Heart left ventricle (tissue), 16 donors: Measurements from ENCODE around the gene ARMCX2. TPM values are rescaled to one million over a fixed set of nuclear protein-coding genes. Genes with fewer than 3 reads are reported as not detected.
"Not testable (repeated sequence)": the region's sequence is repeated elsewhere in the genome, so short reads cannot be mapped to it uniquely, and the experiment has no call there.

ENCODE experiments used
- ATAC-seq, 4 donors: fragments of 200-7000 bp; cut with Tn5 transposase; one replicate each; pipeline ENCODE4 v1.9.1; 2020 to 2022; ENCODE audit warnings: moderate library complexity in 4 of 4, mild to moderate bottlenecking in 3 of 4, moderate number of reproducible peaks in 1 of 4
- DNase-seq, 5 donors: peaks; one replicate each; pipeline ENCODE4 v3.0.0-alpha.2; 2020
- H3K27ac ChIP-seq, 12 donors: fragments of 200-600 bp; sonication (generic) in 4 of 12; one replicate each; pipeline versions ENCODE4 v1.5.0 to v1.8.0; 2016 to 2022; ENCODE audit warnings: mild to moderate bottlenecking in 2 of 12
- H3K27me3 ChIP-seq, 9 donors: fragments of 200-600 bp; sonication (generic) in 2 of 9; one replicate each; pipeline versions ENCODE4 v1.5.1 to v1.8.0; 2016 to 2022; ENCODE audit warnings: mild to moderate bottlenecking in 3 of 9
- H3K36me3 ChIP-seq, 9 donors: fragments of 200-600 bp; sonication (generic) in 2 of 9; one replicate each; pipeline versions ENCODE4 v1.5.0 to v1.8.0; 2018 to 2022; ENCODE audit warnings: mild to moderate bottlenecking in 2 of 9
- H3K4me1 ChIP-seq, 12 donors: fragments of 200-600 bp; sonication (generic) in 4 of 12; one replicate each; pipeline versions ENCODE4 v1.5.0 to v1.8.0; 2016 to 2022; ENCODE audit warnings: mild to moderate bottlenecking in 3 of 12
- H3K4me3 ChIP-seq, 12 donors: fragments of 200-600 bp; sonication (generic) in 4 of 12; one replicate each; pipeline versions ENCODE4 v1.5.0 to v1.8.0; 2017 to 2022; ENCODE audit warnings: mild to moderate bottlenecking in 9 of 12, moderate library complexity in 4 of 12
- H3K9me3 ChIP-seq, 12 donors: fragments of 200-600 bp; sonication (generic) in 4 of 12; one replicate each; pipeline versions ENCODE4 v1.5.0 to v1.8.0; 2016 to 2022; ENCODE audit warnings: mild to moderate bottlenecking in 1 of 12
- CTCF ChIP-seq, 12 donors: fragments of 200-600 bp; sonication (generic) in 4 of 12; IDR thresholded peaks; one replicate each; pipeline versions ENCODE4 v1.5.0 to v1.8.0; 2018 to 2022; ENCODE audit warnings: antibody characterized with exemption in 12 of 12, mild to moderate bottlenecking in 5 of 12
- POLR2A ChIP-seq, 2 donors: fragments of 450-650 bp; IDR thresholded peaks; one replicate each; pipeline ENCODE4 v1.6.1; 2017; ENCODE audit warnings: antibody characterized with exemption in 2 of 2, mild to moderate bottlenecking in 2 of 2, moderate library complexity in 2 of 2
- WGBS, 4 donors: extraction: QIAGEN DNeasy Blood & Tissue Kit in 2 of 4; methylation state at CpG; one replicate each; pipeline versions ENCODE4 v1.1.5 to v1.1.7; 2013 to 2018; 5-methylcytosine and 5-hydroxymethylcytosine counted together
- intact Hi-C, 10 donors: fragments of 100-400 bp; cut with DNase I; formaldehyde crosslinking; loops; one replicate each; pipeline versions ENCODE4 v1.11.1 to v1.14.2; 2022
- polyA plus RNA-seq, 2 donors: library from polyadenylated mRNA; stranded (reverse); fragments of 200-250 nt; gene quantifications; one replicate each; pipeline ENCODE4 v1.2.3, GENCODE V29; 2013
- total RNA-seq, 9 donors: library from RNA; depleted of rRNA in 2 of 9; stranded (reverse); fragments of >200 nt in 2 of 9; fragmentation: NEBNext Ultra II Directional in 3 of 9; extraction: Animal tissue kit (Norgen Biotek cat#: 25700) in 3 of 9; gene quantifications; one replicate each; pipeline versions ENCODE4 v1.1.0 to v1.2.4, GENCODE V29; 2016 to 2023
- donor health status: ischemic (EF 13 %, LVEDD 7.1; RV severe dilation, severe dysfunction).
- donor health status: healthy with polysubstance abuse.
- donor health status: DM: no; HTN: yes; CAD: no.
- donor health status: DM: no; HTN: no; CAD: no.
- donor health status: ischemic (EF 25% LVEDD 6.9; RV normal size, moderate dysfunction).
- donor health status: ischemic (EF 25% LVEDD 5.7; RV mildly dilated, moderate dysfunction).
- donor health status: healthy.
- donor health status: DM: yes; HTN: yes; CAD: no.
- donor health status: ischemic (EF 35%, LVEDD 5.7; RV mildly dilated, moderate dysfunction).
- donor health status: nonischemic (EF 11% LVEDD 7.7; RV severe dilation, severe dysfunction).
- donor health status: DM: yes; HTN: yes; CAD: no.
- donor health status: PGD.
- donor health status: ischemic (EF 29% LVEDD 5.4; RV normal size, mild dysfunction).
- donor health status: nonischemic (EF 23%, LVEDD 6.1; RV moderate dilation, normal function).

ARMCX2 gene
- total and polyA plus RNA-seq, 11 donors: 14.0 to 45.4 (median 36.6) TPM

DNA sequence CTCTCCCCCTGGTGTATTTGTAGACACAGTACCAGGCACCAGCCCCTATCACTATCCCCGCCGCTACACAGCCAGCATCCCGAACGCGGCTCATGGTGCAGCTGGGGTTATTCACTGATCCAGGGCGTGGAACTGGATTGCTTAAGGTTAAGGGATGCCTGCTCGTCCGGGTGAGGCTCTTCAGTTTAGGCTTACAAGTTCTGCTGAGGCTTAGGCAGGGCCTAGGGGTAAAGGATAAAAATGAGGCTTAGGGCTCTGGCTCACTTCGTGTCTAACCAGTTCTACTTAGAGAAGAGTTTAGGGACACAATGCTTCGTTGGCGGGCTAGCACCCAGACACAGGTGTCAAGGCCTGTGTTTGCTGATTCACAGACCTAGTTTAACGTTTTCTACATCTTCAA is 2.2 kb downstream of the ARMCX2 start:
- intact Hi-C loops: no loop called here
- H3K4me1 ChIP-seq: peaks cover 0 to 7% (median 0%) of the 10 kb centered on the region in 12 donors
- 82 to 97% (median 90%) methylated on average over 12 of the region's 12 CpGs for WGBS, 4 donors
- no peaks in the 10 kb centered on the region for H3K9me3 ChIP-seq
- TF ChIP-seq POLR2A (IDR thresholded peaks at IDR 0.05) (no peak), CTCF (IDR thresholded peaks at IDR 0.05) (no peak)
- H3K27ac ChIP-seq: no peak overlapping the region
- no peak overlapping the region for H3K4me3 ChIP-seq
- peaks cover 0 to 15% (median 0%) of the 10 kb centered on the region in 9 donors for H3K27me3 ChIP-seq
- ATAC-seq (no peak), DNase-seq (no peak)
- peaks cover 0 to 13% (median 2%) of the 10 kb centered on the region in 9 donors for H3K36me3 ChIP-seq

DNA sequence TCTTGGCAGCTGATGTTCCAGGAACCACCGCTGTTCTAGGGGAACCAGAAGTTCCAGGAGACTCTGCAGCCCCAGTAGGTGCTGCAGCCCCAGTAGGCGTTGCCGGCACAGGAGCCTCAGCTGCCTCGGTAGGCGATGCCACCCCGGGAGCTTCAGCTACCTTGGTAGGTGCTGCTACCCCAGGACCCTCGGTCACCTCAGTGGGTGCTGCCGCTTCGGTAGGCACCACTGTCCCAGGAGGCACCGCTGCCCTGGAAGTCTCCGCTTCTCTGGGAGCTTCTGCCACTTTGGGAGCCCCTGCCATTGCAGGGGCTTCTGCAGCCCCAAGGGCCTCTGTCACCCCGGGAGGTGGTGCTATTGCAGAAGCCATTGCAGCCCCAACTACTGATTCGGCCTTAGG is 2.8 kb downstream of the ARMCX2 start:
- H3K36me3 ChIP-seq: peaks cover 0 to 13% (median 2%) of the 10 kb centered on the region in 9 donors
- no peaks in the 10 kb centered on the region for H3K9me3 ChIP-seq
- no peak overlapping the region for H3K27ac ChIP-seq
- ATAC-seq: no peak
- peak in 1 of 5 donors; percentile 24 for DNase-seq
- TF ChIP-seq POLR2A (IDR thresholded peaks at IDR 0.05) (no peak), CTCF (IDR thresholded peaks at IDR 0.05) (no peak)
- H3K27me3 ChIP-seq: peaks cover 0 to 15% (median 0%) of the 10 kb centered on the region in 9 donors
- WGBS, 4 donors: 74 to 93% (median 91%) methylated on average over 8 to 13 of the region's 13 CpGs
- H3K4me1 ChIP-seq: peaks cover 0 to 7% (median 0%) of the 10 kb centered on the region in 12 donors
- intact Hi-C loops: no loop called here
- no peak overlapping the region for H3K4me3 ChIP-seq

- H3K27ac ChIP-seq: no peak overlapping the region
- no peak for ATAC-seq
These were observed 4.1 kb downstream of the ARMCX2 start for GRCh38 chrX:101655534-101655933.

GRCh38 chrX:101647716-101648115 is 11.9 kb downstream of the ARMCX2 start:
- H3K27me3 ChIP-seq, H3K9me3 ChIP-seq, H3K4me3 ChIP-seq, ATAC-seq, DNase-seq, H3K4me1 ChIP-seq, H3K36me3 ChIP-seq, H3K27ac ChIP-seq, intact Hi-C loops: not testable (repeated sequence)

More at GRCh38 chrX:101655534-101655933, 4.1 kb downstream of the ARMCX2 start:
- H3K27me3 ChIP-seq: peaks cover 0 to 8% (median 0%) of the 10 kb centered on the region in 9 donors
- peaks cover 0 to 7% (median 0%) of the 10 kb centered on the region in 12 donors for H3K4me1 ChIP-seq
- no peak for DNase-seq
- 67 to 78% (median 71%) methylated on average over 3 of the region's 3 CpGs for WGBS, 4 donors
- H3K9me3 ChIP-seq: no peaks in the 10 kb centered on the region
- no peak overlapping the region for H3K4me3 ChIP-seq
- H3K36me3 ChIP-seq: peaks cover 0 to 13% (median 2%) of the 10 kb centered on the region in 9 donors
- TF ChIP-seq CTCF (IDR thresholded peaks at IDR 0.05) (no peak), POLR2A (IDR thresholded peaks at IDR 0.05) (no peak)
- intact Hi-C loops: no loop called here

- TF ChIP-seq POLR2A (IDR thresholded peaks at IDR 0.05): no peak
- TF ChIP-seq CTCF (IDR thresholded peaks at IDR 0.05): no peak
- H3K27ac ChIP-seq: no peak overlapping the region
- no peak overlapping the region for H3K4me3 ChIP-seq
- ATAC-seq (no peak), DNase-seq (no peak)
- H3K36me3 ChIP-seq: peaks cover 0 to 4% (median 0%) of the 10 kb centered on the region in 9 donors
- no peaks in the 10 kb centered on the region for H3K9me3 ChIP-seq
- H3K27me3 ChIP-seq: peaks cover 0 to 3% (median 0%) of the 10 kb centered on the region in 9 donors
- intact Hi-C loops: no loop called here
- no peaks in the 10 kb centered on the region for H3K4me1 ChIP-seq
- 43 to 67% (median 51%) methylated on average over 1 of the region's 1 CpG for WGBS, 4 donors
These were observed 17.6 kb downstream of the ARMCX2 start for GRCh38 chrX:101642093-101642492.
